Upper lobe of right lung (tissue), 1 donor: ENCODE measurements around the gene GARIN5B. TPM values are rescaled to one million over a fixed set of nuclear protein-coding genes. Genes with fewer than 3 reads are reported as not detected.
A peak's percentile ranks its signal among the peaks of the same experiment; 100 is the strongest.

Experiments used
- ATAC-seq: fragments of 200-7000 bp; cut with Tn5 transposase; one replicate; pipeline ENCODE4 v1.9.1; 2020; ENCODE audit warnings: mild to moderate bottlenecking, moderate library complexity
- DNase-seq: peaks from one replicate; pipeline ENCODE4 v3.0.0-alpha.2; 2020
- H3K27ac ChIP-seq: fragments of 200-600 bp; one replicate; pipeline ENCODE4 v1.8.0; 2022
- H3K27me3 ChIP-seq: fragments of 200-600 bp; one replicate; pipeline ENCODE4 v1.8.0; 2022; ENCODE audit warnings: mild to moderate bottlenecking
- H3K36me3 ChIP-seq: fragments of 200-600 bp; one replicate; pipeline ENCODE4 v1.8.0; 2022
- H3K4me1 ChIP-seq: fragments of 200-600 bp; one replicate; pipeline ENCODE4 v1.8.0; 2022
- H3K4me3 ChIP-seq: fragments of 200-600 bp; one replicate; pipeline ENCODE4 v1.8.0; 2022; ENCODE audit warnings: mild to moderate bottlenecking
- H3K9me3 ChIP-seq: fragments of 200-600 bp; one replicate; pipeline ENCODE4 v1.8.0; 2022
- CTCF ChIP-seq: fragments of 200-600 bp; IDR thresholded peaks from one replicate; pipeline ENCODE4 v1.8.0; 2022; ENCODE audit warnings: antibody characterized with exemption
- intact Hi-C: fragments of 100-400 bp; cut with DNase I; formaldehyde crosslinking; loops from one replicate; pipeline ENCODE4 v1.11.0; 2022
- total RNA-seq: library from RNA; stranded (reverse); fragmentation: NEBNext Ultra II Directional; extraction: Animal tissue kit (Norgen Biotek cat#: 25700); gene quantifications from one replicate; pipeline ENCODE4 v1.2.1, GENCODE V29; 2021
- donor health status: DM: no; HTN: yes; CAD: no; lungs with severe emphysema.

The GARIN5B gene
- total RNA-seq, 1 donor from 2014 or later: not detected

- H3K4me1 ChIP-seq: peaks cover 9% of the 10 kb centered on the region
- H3K27ac ChIP-seq: no peak overlapping the region
- DNase-seq: peak; percentile 91
- no peaks in the 10 kb centered on the region for H3K27me3 ChIP-seq
- H3K4me3 ChIP-seq: peak overlapping the region; percentile 67
- intact Hi-C loops: no loop called here
- peak; percentile 28 for ATAC-seq
- H3K9me3 ChIP-seq: no peaks in the 10 kb centered on the region
- H3K36me3 ChIP-seq: peaks cover 6% of the 10 kb centered on the region
- no peak for TF ChIP-seq CTCF
Measured at GRCh38 chr19:55341171-55341588, 21.9 kb downstream of the GARIN5B start.

DNA sequence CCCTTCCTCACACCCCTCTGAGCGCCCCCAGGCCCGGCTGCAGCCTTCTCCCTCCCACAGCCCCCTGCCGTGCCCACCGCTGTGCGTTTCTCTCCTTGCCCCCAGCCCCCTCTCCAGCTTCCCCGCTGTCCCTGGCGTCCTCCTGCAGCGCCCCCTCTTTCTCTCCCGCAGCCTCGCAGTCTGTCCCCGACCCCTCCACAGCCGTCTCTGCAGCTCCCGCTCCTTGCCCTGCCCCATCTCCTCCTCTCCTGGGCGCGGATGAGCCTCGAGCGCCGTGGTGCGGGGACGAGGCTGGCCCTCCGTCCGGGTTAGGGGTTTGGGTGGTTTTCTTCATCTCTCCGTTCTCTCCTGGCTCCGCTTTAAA lies 22.3 kb downstream of the GARIN5B start:
- Histone ChIP-seq H3K36me3 (peaks cover 6% of the 10 kb centered on the region), H3K4me1 (peaks cover 9% of the 10 kb centered on the region), H3K27ac (no peak overlapping the region), H3K9me3 (no peaks in the 10 kb centered on the region), H3K4me3 (peak overlapping the region; percentile 67), H3K27me3 (no peaks in the 10 kb centered on the region)
- DNase-seq (no peak), ATAC-seq (no peak)
- no peak for TF ChIP-seq CTCF
- intact Hi-C loops: no loop called here

DNA sequence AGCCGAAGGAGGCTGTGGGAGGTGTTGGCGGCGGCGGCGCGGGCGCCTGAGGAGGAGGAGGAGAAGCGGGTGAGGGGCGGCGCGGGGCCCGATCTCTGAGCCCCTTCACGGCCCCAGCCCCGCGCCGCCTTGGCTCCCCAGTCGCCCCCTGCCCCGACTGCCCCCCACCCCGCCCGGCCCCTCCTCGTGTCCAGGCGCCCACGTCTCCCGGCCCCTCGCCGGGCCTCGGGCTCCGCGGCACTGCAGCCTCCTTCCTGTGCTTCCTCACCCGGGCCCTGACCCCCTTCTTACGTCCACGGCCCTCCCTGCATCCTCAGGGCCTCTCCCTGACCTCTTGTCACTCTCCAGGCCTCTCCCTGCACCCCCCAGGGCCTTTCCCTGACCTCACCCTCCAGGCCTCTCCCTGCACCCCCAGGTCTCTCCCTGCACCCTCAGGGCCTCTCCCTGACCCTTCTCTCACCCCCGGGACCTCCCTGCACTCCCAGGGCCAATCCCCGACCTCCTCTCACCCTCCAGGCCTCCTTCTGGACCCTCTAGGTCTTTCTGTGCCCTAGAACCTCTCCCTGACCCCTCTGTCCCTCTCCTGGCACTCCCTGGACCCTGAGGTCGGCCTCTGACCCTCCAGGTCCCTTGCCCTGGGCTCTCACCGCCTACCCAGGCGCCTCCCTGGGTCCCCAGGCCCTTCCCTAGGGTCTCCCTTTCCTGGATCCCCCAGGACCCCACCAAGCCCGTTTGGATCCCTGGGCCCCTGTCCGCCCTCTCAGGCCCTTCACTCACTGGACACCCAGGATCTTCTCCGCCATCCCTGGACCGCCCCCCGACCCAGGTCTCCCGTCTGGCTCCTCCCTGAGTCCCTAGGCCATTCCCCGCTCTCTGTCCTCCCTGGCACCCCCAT lies 22.9 kb downstream of the GARIN5B start:
- H3K27ac ChIP-seq: peak overlapping the region; percentile 86
- TF ChIP-seq CTCF: no peak

GRCh38 chr19:55339105-55339888 lies 23.8 kb downstream of the GARIN5B start, which contains the start of gene KMT5C:
KMT5C (plus strand) TSS chr19:55339876; CDS start chr19:55341937, 2,061 bp downstream.
- Histone ChIP-seq H3K4me1 (peaks cover 9% of the 10 kb centered on the region), H3K9me3 (no peaks in the 10 kb centered on the region), H3K27ac (peak within 1 kb of the TSS; percentile 90), H3K27me3 (no peaks in the 10 kb centered on the region), H3K36me3 (peaks cover 6% of the 10 kb centered on the region), H3K4me3 (peak within 1 kb of the TSS; percentile 67)
- TF ChIP-seq CTCF: peak; percentile 47
- intact Hi-C loops: no loop called here
- ATAC-seq (peak; percentile 92), DNase-seq (peak; percentile 100)

More for the DNA sequence above, 22.9 kb downstream of the GARIN5B start:
- DNase-seq (no peak), ATAC-seq (no peak)
- peaks cover 6% of the 10 kb centered on the region for H3K36me3 ChIP-seq
- H3K27me3 ChIP-seq: no peaks in the 10 kb centered on the region
- no peaks in the 10 kb centered on the region for H3K9me3 ChIP-seq
- peak overlapping the region; percentile 67 for H3K4me3 ChIP-seq
- intact Hi-C loops: no loop called here
- peaks cover 9% of the 10 kb centered on the region for H3K4me1 ChIP-seq

DNA sequence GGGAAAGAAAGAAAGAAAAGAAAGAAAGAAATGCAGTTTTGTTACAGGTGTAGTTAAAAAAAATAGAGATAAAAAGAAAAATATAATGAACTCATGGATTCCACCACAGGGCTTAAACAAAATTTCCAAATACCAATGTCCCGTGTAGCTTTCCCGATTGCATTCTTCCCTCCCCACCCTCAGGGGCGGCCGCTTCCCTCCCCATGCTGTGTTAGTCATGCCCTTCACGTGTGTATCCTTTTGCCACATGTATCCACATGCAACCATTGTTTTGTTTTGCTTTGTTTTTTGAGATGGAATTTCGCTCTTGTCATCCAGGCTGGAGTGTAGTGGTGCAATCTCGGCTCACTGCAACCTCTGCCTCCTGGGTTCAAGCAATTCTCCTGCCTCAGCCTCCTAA lies 27.0 kb downstream of the GARIN5B start:
- no peak overlapping the region for H3K27ac ChIP-seq
- no peaks in the 10 kb centered on the region for H3K36me3 ChIP-seq
- no peak for TF ChIP-seq CTCF
- ATAC-seq: no peak
- no peak overlapping the region for H3K4me3 ChIP-seq
- no peaks in the 10 kb centered on the region for H3K9me3 ChIP-seq
- DNase-seq: no peak
- intact Hi-C loops: no loop called here
- H3K27me3 ChIP-seq: no peaks in the 10 kb centered on the region
- peaks cover 9% of the 10 kb centered on the region for H3K4me1 ChIP-seq
